Upper lobe of right lung (tissue), 1 donor: Measurements from ENCODE around the gene MAP4K3. TPM values are rescaled to one million over a fixed set of nuclear protein-coding genes. Genes with fewer than 3 reads are reported as not detected.
A peak's percentile ranks its signal among the peaks of the same experiment; 100 is the strongest.
"Not testable (repeated sequence)": the region's sequence is repeated elsewhere in the genome, so short reads cannot be mapped to it uniquely, and the experiment has no call there.

ENCODE experiments used
- ATAC-seq: fragments of 200-7000 bp; cut with Tn5 transposase; one replicate; pipeline ENCODE4 v1.9.1; 2020; ENCODE audit warnings: mild to moderate bottlenecking, moderate library complexity
- DNase-seq: peaks from one replicate; pipeline ENCODE4 v3.0.0-alpha.2; 2020
- H3K27ac ChIP-seq: fragments of 200-600 bp; one replicate; pipeline ENCODE4 v1.8.0; 2022
- H3K27me3 ChIP-seq: fragments of 200-600 bp; one replicate; pipeline ENCODE4 v1.8.0; 2022; ENCODE audit warnings: mild to moderate bottlenecking
- H3K36me3 ChIP-seq: fragments of 200-600 bp; one replicate; pipeline ENCODE4 v1.8.0; 2022
- H3K4me1 ChIP-seq: fragments of 200-600 bp; one replicate; pipeline ENCODE4 v1.8.0; 2022
- H3K4me3 ChIP-seq: fragments of 200-600 bp; one replicate; pipeline ENCODE4 v1.8.0; 2022; ENCODE audit warnings: mild to moderate bottlenecking
- H3K9me3 ChIP-seq: fragments of 200-600 bp; one replicate; pipeline ENCODE4 v1.8.0; 2022
- CTCF ChIP-seq: fragments of 200-600 bp; IDR thresholded peaks from one replicate; pipeline ENCODE4 v1.8.0; 2022; ENCODE audit warnings: antibody characterized with exemption
- intact Hi-C: fragments of 100-400 bp; cut with DNase I; formaldehyde crosslinking; loops from one replicate; pipeline ENCODE4 v1.11.0; 2022
- total RNA-seq: library from RNA; stranded (reverse); fragmentation: NEBNext Ultra II Directional; extraction: Animal tissue kit (Norgen Biotek cat#: 25700); gene quantifications from one replicate; pipeline ENCODE4 v1.2.1, GENCODE V29; 2021
- donor health status: DM: no; HTN: yes; CAD: no; lungs with severe emphysema.

MAP4K3 gene
- total RNA-seq, 1 donor from 2014 or later: 55.5 TPM

- no peak for TF ChIP-seq CTCF
- no peak for DNase-seq
- Histone ChIP-seq H3K27me3 (no peaks in the 10 kb centered on the region), H3K4me1 (no peaks in the 10 kb centered on the region), H3K9me3 (peaks cover 13% of the 10 kb centered on the region), H3K36me3 (no peaks in the 10 kb centered on the region), H3K27ac (no peak overlapping the region), H3K4me3 (no peak overlapping the region)
- no peak for ATAC-seq
- intact Hi-C loops: no loop called here
These were observed 75.6 kb downstream of the MAP4K3 start for GRCh38 chr2:39361511-39361910.

GRCh38 chr2:39360342-39360741, 76.7 kb downstream of the MAP4K3 start:
- H3K27ac ChIP-seq, ATAC-seq, H3K4me1 ChIP-seq, H3K4me3 ChIP-seq, H3K36me3 ChIP-seq, DNase-seq, H3K27me3 ChIP-seq, intact Hi-C loops: not testable (repeated sequence)
- H3K9me3 ChIP-seq: peaks cover 13% of the 10 kb centered on the region

GRCh38 chr2:39359453-39360038, 77.5 kb downstream of the MAP4K3 start:
- intact Hi-C loops: no loop called here
- Histone ChIP-seq H3K4me1 (no peaks in the 10 kb centered on the region), H3K36me3 (peaks cover 14% of the 10 kb centered on the region), H3K9me3 (peaks cover 13% of the 10 kb centered on the region), H3K4me3 (no peak overlapping the region), H3K27me3 (no peaks in the 10 kb centered on the region), H3K27ac (no peak overlapping the region)
- ATAC-seq: no peak
- DNase-seq: no peak
- TF ChIP-seq CTCF: no peak

- Histone ChIP-seq H3K36me3 (peaks cover 20% of the 10 kb centered on the region), H3K4me3 (no peak overlapping the region), H3K9me3 (peaks cover 13% of the 10 kb centered on the region), H3K27ac (no peak overlapping the region), H3K4me1 (no peaks in the 10 kb centered on the region), H3K27me3 (no peaks in the 10 kb centered on the region)
- no peak for DNase-seq
- intact Hi-C loops: no loop called here
- no peak for TF ChIP-seq CTCF
- ATAC-seq: peak; percentile 56
These were observed 80.0 kb downstream of the MAP4K3 start for GRCh38 chr2:39356922-39357639.

- Histone ChIP-seq H3K27ac (no peak overlapping the region), H3K4me1 (no peaks in the 10 kb centered on the region), H3K4me3 (no peak overlapping the region), H3K9me3 (no peaks in the 10 kb centered on the region), H3K27me3 (no peaks in the 10 kb centered on the region), H3K36me3 (peaks cover 17% of the 10 kb centered on the region)
- no peak for TF ChIP-seq CTCF
- DNase-seq: no peak
- no peak for ATAC-seq
- intact Hi-C loops: no loop called here
These were observed 86.4 kb downstream of the MAP4K3 start for GRCh38 chr2:39350658-39351057.

- intact Hi-C loops: no loop called here
- ATAC-seq: no peak
These were observed 98.6 kb downstream of the MAP4K3 start for GRCh38 chr2:39338502-39338901.

More at GRCh38 chr2:39338502-39338901, 98.6 kb downstream of the MAP4K3 start:
- Histone ChIP-seq H3K27me3 (no peaks in the 10 kb centered on the region), H3K9me3 (no peaks in the 10 kb centered on the region), H3K4me1 (no peaks in the 10 kb centered on the region), H3K36me3 (no peaks in the 10 kb centered on the region), H3K4me3 (no peak overlapping the region), H3K27ac (no peak overlapping the region)
- DNase-seq: no peak
- TF ChIP-seq CTCF: no peak
